ENCODE measurements around the gene AKR1C2.
"Not testable (repeated sequence)": the region's sequence is repeated elsewhere in the genome, so short reads cannot be mapped to it uniquely, and the experiment has no call there.

AKR1C2 gene

GRCh38 chr10:4998671-4999070 lies 5.0 kb downstream of the AKR1C2 start:
- H3K4me3 ChIP-seq (ENCODE audit: low read depth, low read length), result no peak overlapping the region

DNA sequence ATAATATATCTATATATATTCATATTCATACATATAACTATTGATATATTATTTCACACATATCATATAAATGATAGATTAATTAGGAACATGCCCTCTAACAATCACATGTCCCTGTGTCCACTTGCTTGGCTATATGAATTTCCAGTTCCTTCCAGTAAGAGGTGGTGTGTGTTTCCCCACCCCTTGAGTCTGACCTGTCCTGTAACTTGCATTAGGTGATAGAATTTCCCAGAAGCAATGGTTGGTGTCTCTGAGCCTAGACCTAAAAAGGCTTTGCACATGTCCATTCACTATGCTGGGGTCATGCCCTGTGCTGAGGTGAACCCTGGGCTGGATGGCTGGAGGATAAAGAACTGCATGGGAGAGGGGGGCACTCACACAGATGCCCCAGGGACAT lies 9.4 kb downstream of the AKR1C2 start:
- DNase-seq (ENCODE audit: low read depth); H3K4me3 ChIP-seq (ENCODE audit: low read depth, low read length): not testable (repeated sequence)

More at GRCh38 chr10:4998671-4999070, 5.0 kb downstream of the AKR1C2 start:
- no peak for DNase-seq (ENCODE audit: low read depth)

- not testable (repeated sequence) for H3K4me3 ChIP-seq (ENCODE audit: low read depth, low read length); DNase-seq (ENCODE audit: low read depth)
Measured at GRCh38 chr10:4992564-4992963, 11.1 kb downstream of the AKR1C2 start.

GRCh38 chr10:4991463-4991862 lies 12.2 kb downstream of the AKR1C2 start:
- DNase-seq (ENCODE audit: low read depth); H3K4me3 ChIP-seq (ENCODE audit: low read depth, low read length): not testable (repeated sequence)

DNA sequence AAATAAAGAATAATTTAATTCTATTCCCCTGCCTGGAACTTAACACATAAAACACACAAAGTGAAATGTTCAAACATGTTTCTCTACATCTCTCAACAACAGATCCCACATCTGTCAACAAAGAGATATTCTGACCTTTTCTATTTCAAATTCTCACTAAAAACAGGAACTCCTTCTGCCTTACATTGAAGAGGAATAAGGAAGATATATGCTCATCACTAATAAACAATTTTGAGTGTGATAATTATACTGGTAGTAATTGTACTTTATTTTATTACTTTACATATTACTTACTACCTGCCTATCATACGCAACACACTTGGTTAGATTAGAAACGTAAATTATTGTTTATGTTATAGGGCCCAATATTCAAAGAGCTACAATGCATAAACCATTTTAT lies 13.4 kb downstream of the AKR1C2 start:
- no peak for DNase-seq (ENCODE audit: low read depth)
- H3K4me3 ChIP-seq (ENCODE audit: low read depth, low read length), result no peak overlapping the region

- not testable (repeated sequence) for H3K4me3 ChIP-seq (ENCODE audit: low read depth, low read length); DNase-seq (ENCODE audit: low read depth)
Measured at GRCh38 chr10:4988000-4988641, 15.5 kb downstream of the AKR1C2 start.

- H3K4me3 ChIP-seq (ENCODE audit: low read depth, low read length), result no peak overlapping the region
- DNase-seq (ENCODE audit: low read depth), result no peak
Measured at GRCh38 chr10:4984971-4985594, 18.6 kb downstream of the AKR1C2 start.

- no peak for DNase-seq (ENCODE audit: low read depth)
- no peak overlapping the region for H3K4me3 ChIP-seq (ENCODE audit: low read depth, low read length)
Measured at GRCh38 chr10:4984223-4984622, 19.4 kb downstream of the AKR1C2 start.

DNA sequence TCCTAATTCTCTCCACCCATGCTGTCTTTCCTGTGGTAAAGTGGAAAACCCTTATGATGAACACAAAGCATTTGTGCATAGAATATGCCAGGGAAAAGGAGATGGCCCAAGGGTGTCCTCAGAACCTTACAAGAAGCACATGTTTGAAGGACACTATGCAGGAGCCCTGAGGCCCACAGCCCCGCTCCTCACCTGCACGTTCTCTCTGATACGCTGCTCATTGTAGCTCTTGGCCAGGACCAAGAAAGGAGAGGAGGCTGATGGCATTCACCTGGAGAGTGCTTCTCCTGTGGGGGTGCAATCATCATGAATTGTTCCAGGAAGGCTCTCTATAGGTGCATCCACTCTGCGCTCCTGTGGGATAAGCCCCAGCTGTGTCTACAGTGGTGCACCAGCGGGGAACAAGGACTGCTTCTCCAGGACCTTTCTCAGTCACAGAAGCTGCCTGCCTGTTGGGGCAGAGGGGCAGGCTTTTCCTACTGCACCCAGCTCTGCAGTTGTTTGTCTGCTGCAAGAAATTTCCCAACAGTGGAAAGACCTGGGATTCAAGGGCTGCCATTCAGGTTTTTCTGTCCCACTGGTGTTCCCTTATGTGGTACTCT lies 19.9 kb downstream of the AKR1C2 start:
- no peak overlapping the region for H3K4me3 ChIP-seq (ENCODE audit: low read depth, low read length)
- no peak for DNase-seq (ENCODE audit: low read depth)

DNA sequence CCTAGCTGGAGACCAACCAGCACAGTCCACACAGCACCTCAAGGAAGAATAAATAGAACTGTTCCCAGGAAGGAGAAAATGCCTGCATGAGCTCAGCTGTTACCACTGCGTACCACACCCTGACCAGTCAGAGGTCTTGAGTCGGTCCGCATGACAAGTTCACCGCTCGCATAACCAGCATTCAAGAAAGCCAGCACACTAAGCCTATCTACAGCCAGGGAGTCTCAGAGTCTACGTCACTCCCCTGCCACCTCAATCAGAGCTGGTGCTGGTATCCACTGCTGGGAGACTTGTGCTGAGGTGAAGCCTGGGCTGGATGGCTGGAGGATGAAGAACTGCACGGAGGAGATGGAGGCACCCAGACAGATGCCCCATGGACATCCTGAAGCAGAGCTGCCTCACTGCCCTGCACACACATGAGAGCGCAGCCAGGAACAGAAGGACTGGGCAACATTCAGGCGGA lies 20.9 kb downstream of the AKR1C2 start:
- H3K4me3 ChIP-seq (ENCODE audit: low read depth, low read length), result no peak overlapping the region
- no peak for DNase-seq (ENCODE audit: low read depth)

DNA sequence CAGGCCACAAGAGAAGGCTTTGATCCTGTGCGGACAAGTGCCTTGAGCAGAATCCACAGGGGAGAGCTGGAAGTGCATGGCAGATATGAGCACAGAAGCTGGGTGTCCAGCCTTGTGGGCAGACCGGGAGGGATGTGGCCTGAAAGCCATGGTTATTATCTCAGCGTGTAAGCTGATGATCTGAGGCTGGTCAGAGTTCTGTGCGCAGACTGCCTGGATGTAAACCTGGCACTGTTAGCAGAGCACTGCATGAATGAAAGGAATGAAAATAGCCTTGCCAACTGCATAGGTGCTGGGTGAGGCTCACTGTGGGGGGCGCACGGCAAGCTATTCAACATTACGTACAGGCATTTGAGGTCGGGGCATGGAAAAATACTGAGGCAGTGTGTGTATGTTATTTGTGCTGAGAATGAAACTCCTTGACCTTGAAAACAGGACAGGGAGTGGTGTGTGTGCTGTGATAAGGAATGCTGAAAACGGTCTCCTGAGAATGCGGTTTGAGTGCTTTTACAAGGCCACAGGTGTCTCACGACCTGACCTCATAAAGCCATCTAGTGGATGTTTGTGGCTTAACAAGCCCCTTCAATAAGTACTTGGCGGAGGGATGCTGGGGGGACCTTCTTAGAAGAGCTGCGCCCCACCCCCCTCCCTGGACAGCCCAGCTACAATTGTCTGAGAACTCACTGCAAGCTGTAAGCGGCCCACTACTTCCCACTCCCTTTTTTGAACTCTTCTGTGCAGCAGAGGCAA lies 21.8 kb downstream of the AKR1C2 start:
- no peak for DNase-seq (ENCODE audit: low read depth)

DNA sequence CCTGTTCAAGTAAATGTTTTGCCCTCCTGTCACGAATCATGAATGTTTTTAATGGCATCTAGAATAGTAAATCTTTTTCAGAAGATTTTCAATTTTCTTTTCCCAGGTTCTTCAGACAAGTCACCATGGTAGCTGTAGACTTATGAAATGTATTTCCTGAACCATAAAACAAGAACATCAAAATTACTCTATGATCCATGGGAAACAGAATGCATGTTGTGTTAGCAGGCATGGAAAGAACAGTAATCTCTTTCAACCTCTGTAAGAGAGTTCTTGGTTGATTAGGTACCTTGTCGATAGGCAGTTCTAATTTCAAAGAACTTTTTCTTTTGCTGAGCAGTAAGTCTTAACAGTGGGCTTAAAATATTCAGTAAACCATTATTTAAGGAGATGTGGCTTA lies 22.9 kb downstream of the AKR1C2 start:
- no peak overlapping the region for H3K4me3 ChIP-seq (ENCODE audit: low read depth, low read length)
- DNase-seq (ENCODE audit: low read depth), result no peak

More for the DNA sequence above, 21.8 kb downstream of the AKR1C2 start:
- H3K4me3 ChIP-seq (ENCODE audit: low read depth, low read length), result no peak overlapping the region

DNA sequence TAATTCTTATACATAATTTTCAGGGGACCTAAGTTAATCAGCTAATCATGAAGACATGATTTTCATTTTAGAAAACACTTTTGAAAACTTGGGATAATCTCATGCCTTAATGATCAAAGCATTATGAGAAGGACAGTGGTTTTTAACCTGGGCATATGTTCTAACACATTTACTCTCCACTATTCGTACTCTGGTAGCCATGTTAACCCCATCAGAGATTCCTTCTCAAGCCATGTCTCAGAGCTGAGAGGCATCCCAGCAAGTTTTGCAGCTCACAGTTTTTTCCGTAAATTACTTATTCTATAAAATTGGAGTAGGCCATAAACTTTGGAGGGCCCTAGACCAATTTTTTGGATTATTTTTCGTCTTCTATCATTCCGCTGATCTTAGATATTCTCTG lies 24.8 kb downstream of the AKR1C2 start:
- DNase-seq (ENCODE audit: low read depth), result no peak
- H3K4me3 ChIP-seq (ENCODE audit: low read depth, low read length), result no peak overlapping the region

DNA sequence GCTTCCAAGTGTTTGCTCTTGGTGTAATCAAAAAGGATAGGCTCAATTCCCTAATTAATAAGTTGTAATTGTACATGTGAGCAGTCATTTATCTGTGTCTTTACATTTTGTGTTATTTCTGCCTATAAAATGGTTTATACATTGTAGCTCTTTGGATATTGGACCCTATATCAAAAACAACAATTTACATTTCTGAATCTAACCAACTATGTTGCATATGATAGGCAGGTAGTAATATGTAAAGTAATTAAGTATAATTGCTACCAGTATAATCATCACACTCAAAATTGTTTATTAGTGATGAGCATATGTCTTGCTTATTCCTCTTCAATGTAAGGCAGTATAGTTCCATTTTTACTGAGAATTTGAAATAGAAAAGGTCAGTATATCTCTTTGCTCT lies 26.6 kb downstream of the AKR1C2 start:
- H3K4me3 ChIP-seq (ENCODE audit: low read depth, low read length), result no peak overlapping the region
- DNase-seq (ENCODE audit: low read depth), result no peak

- not testable (repeated sequence) for H3K4me3 ChIP-seq (ENCODE audit: low read depth, low read length); DNase-seq (ENCODE audit: low read depth)
Measured at GRCh38 chr10:4974400-4974799, 29.3 kb downstream of the AKR1C2 start.

GRCh38 chr10:4973294-4973693 lies 30.4 kb downstream of the AKR1C2 start:
- not testable (repeated sequence) for DNase-seq (ENCODE audit: low read depth); H3K4me3 ChIP-seq (ENCODE audit: low read depth, low read length)

DNA sequence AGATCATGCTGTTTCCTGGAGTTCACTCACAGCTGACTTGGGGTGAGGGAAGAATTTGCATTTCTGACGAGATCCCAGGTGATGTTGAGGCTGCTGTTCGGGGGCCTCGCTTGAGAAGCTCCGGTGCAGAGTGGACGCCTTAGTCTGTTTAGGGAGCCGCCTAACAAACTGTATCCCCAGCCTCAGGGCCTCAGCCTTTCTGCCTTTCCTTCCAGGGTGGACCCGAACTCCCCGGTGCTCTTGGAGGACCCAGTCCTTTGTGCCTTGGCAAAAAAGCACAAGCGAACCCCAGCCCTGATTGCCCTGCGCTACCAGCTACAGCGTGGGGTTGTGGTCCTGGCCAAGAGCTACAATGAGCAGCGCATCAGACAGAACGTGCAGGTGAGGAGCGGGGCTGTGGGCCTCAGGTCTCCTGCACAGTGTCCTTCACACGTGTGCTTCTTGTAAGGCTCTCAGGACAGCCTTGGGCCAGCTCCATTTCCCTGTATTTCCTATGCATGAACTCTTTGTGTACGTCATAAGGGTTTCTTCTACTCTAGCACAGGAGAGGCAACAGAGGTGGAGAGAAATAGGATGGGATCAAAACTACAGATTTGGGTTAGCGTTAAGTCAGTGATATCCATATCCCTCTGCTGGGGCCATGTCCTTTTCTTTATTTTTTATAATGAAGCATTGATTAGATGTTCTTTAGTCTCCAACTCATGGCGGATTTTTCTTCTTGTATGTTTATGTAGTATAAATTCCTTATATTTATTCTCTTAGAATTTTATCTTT lies 31.1 kb downstream of the AKR1C2 start:
- DNase-seq (ENCODE audit: low read depth); H3K4me3 ChIP-seq (ENCODE audit: low read depth, low read length): not testable (repeated sequence)

GRCh38 chr10:4970362-4970761 lies 33.3 kb downstream of the AKR1C2 start:
- not testable (repeated sequence) for DNase-seq (ENCODE audit: low read depth)

GRCh38 chr10:4969289-4969688 lies 34.4 kb downstream of the AKR1C2 start:
- not testable (repeated sequence) for DNase-seq (ENCODE audit: low read depth); H3K4me3 ChIP-seq (ENCODE audit: low read depth, low read length)

More at GRCh38 chr10:4970362-4970761, 33.3 kb downstream of the AKR1C2 start:
- H3K4me3 ChIP-seq (ENCODE audit: low read depth, low read length), result not testable (repeated sequence)

All from skeletal muscle cell (primary cell).